ENCODE results near the gene SPAG16. TPM values are rescaled to one million over a fixed set of nuclear protein-coding genes. Genes with fewer than 3 reads are reported as not detected.

The SPAG16 gene
- total and polyA plus RNA-seq, 2 donors from 2014 or later = 35.9 to 38.5 TPM

- intact Hi-C loops (cut with DNase I) = no loop called here
- Histone ChIP-seq H3K4me1 (ENCODE audit: control insufficient read depth in 2 of 3, insufficient read depth in 2 of 3, low read depth in 1 of 3, low read length in 3 of 3) (no peaks in the 10 kb centered on the region), H3K27ac (ENCODE audit: low read depth in 2 of 2, low read length in 2 of 2) (no peak overlapping the region), H3K27me3 (ENCODE audit: control insufficient read depth, insufficient read depth, low read length) (no peaks in the 10 kb centered on the region), H3K9me3 (ENCODE audit: control insufficient read depth in 2 of 3, insufficient read depth in 1 of 3, low read length in 3 of 3) (no peaks in the 10 kb centered on the region), H3K36me3 (ENCODE audit: control insufficient read depth in 2 of 3, insufficient read depth in 3 of 3, low read length in 3 of 3) (no peaks in the 10 kb centered on the region), H3K9ac (ENCODE audit: low read length in 3 of 3) (no peak overlapping the region), H3K4me3 (ENCODE audit: low read length in 3 of 3) (no peak overlapping the region)
- peak in 3 of 5 donors; percentile 21 to 68 (median 50) for DNase-seq
- TF ChIP-seq, protein P1, sequence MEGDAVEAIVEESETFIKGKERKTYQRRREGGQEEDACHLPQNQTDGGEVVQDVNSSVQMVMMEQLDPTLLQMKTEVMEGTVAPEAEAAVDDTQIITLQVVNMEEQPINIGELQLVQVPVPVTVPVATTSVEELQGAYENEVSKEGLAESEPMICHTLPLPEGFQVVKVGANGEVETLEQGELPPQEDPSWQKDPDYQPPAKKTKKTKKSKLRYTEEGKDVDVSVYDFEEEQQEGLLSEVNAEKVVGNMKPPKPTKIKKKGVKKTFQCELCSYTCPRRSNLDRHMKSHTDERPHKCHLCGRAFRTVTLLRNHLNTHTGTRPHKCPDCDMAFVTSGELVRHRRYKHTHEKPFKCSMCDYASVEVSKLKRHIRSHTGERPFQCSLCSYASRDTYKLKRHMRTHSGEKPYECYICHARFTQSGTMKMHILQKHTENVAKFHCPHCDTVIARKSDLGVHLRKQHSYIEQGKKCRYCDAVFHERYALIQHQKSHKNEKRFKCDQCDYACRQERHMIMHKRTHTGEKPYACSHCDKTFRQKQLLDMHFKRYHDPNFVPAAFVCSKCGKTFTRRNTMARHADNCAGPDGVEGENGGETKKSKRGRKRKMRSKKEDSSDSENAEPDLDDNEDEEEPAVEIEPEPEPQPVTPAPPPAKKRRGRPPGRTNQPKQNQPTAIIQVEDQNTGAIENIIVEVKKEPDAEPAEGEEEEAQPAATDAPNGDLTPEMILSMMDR (IDR thresholded peaks at IDR 0.05; ENCODE audit: borderline replicate concordance, extremely low read depth, insufficient read depth) = peak; percentile 64
- FAIRE-seq = peak; percentile 97
Measured at GRCh38 chr2:213246497-213247281, 37.6 kb upstream of the SPAG16 start.

- no peak overlapping the region for H3K27ac ChIP-seq (ENCODE audit: low read depth in 2 of 2, low read length in 2 of 2)
- H3K4me1 ChIP-seq (ENCODE audit: control insufficient read depth in 2 of 3, insufficient read depth in 2 of 3, low read depth in 1 of 3, low read length in 3 of 3) = no peaks in the 10 kb centered on the region
- FAIRE-seq = no peak
- H3K9me3 ChIP-seq (ENCODE audit: control insufficient read depth in 2 of 3, insufficient read depth in 1 of 3, low read length in 3 of 3) = no peaks in the 10 kb centered on the region
- H3K36me3 ChIP-seq (ENCODE audit: control insufficient read depth in 2 of 3, insufficient read depth in 3 of 3, low read length in 3 of 3) = no peaks in the 10 kb centered on the region
- no peak overlapping the region for H3K9ac ChIP-seq (ENCODE audit: low read length in 3 of 3)
- no peaks in the 10 kb centered on the region for H3K27me3 ChIP-seq (ENCODE audit: control insufficient read depth, insufficient read depth, low read length)
- no peak overlapping the region for H3K4me3 ChIP-seq (ENCODE audit: low read length in 3 of 3)
- intact Hi-C loops (cut with DNase I) = no loop called here
- no peak for DNase-seq
- TF ChIP-seq, protein P1 (IDR thresholded peaks at IDR 0.05; ENCODE audit: borderline replicate concordance, extremely low read depth, insufficient read depth) = no peak
Measured at GRCh38 chr2:213247566-213247965, 36.7 kb upstream of the SPAG16 start.

GRCh38 chr2:213248637-213249036 lies 35.6 kb upstream of the SPAG16 start:
- no peaks in the 10 kb centered on the region for H3K4me1 ChIP-seq (ENCODE audit: control insufficient read depth in 2 of 3, insufficient read depth in 2 of 3, low read depth in 1 of 3, low read length in 3 of 3)
- H3K9me3 ChIP-seq (ENCODE audit: control insufficient read depth in 2 of 3, insufficient read depth in 1 of 3, low read length in 3 of 3) = no peaks in the 10 kb centered on the region
- H3K27ac ChIP-seq (ENCODE audit: low read depth in 2 of 2, low read length in 2 of 2) = no peak overlapping the region
- no peaks in the 10 kb centered on the region for H3K36me3 ChIP-seq (ENCODE audit: control insufficient read depth in 2 of 3, insufficient read depth in 3 of 3, low read length in 3 of 3)
- intact Hi-C loops (cut with DNase I) = no loop called here
- TF ChIP-seq, protein P1 (IDR thresholded peaks at IDR 0.05; ENCODE audit: borderline replicate concordance, extremely low read depth, insufficient read depth) = no peak
- no peaks in the 10 kb centered on the region for H3K27me3 ChIP-seq (ENCODE audit: control insufficient read depth, insufficient read depth, low read length)
- H3K4me3 ChIP-seq (ENCODE audit: low read length in 3 of 3) = no peak overlapping the region
- FAIRE-seq (no peak), DNase-seq (no peak)
- H3K9ac ChIP-seq (ENCODE audit: low read length in 3 of 3) = no peak overlapping the region

Data from kidney (tissue), 14 donors.